Breast epithelium (tissue), 3 donors: ENCODE measurements around the gene SUCLG2.

Experiments
- POLR2A ChIP-seq: fragments of 450-650 bp; IDR thresholded peaks from one replicate; pipeline ENCODE4 v1.6.1; 2016; ENCODE audit warnings: antibody characterized with exemption, mild to moderate bottlenecking, moderate library complexity
- TF ChIP-seq, protein P1 (sequence below), 3 donors: fragments of 450-650 bp; IDR thresholded peaks; one replicate each; pipeline ENCODE4 v1.5.1; 2016 to 2017; ENCODE audit warnings: antibody characterized with exemption in 3 of 3, mild to moderate bottlenecking in 3 of 3, moderate library complexity in 3 of 3

DNA sequence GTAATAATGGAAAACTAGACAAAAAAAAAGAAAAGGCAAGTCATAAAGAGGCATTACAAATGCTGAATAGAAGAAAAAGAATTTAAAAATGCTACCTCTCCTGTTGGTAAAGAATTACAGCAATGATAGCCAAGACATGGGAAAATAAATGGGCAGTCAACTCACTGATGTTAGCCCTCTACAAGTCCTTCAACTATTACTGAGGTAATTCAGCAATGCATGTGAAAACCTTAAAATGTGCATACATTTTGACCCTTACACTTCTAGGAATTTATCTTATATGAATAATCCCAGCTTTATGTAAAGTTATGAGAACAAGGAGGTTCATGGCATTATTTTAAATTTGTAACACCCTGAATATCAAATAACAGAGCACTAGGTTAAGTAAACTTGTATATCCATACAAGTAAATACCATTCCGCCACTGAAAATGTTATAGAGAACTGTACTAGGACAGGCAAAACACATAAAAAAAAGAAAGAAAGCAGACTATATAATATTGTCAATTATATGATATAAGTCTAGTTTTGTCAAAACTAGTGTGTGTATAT, 166.8 kb downstream of the SUCLG2 start:
- TF ChIP-seq POLR2A = no peak
- TF ChIP-seq, protein P1, sequence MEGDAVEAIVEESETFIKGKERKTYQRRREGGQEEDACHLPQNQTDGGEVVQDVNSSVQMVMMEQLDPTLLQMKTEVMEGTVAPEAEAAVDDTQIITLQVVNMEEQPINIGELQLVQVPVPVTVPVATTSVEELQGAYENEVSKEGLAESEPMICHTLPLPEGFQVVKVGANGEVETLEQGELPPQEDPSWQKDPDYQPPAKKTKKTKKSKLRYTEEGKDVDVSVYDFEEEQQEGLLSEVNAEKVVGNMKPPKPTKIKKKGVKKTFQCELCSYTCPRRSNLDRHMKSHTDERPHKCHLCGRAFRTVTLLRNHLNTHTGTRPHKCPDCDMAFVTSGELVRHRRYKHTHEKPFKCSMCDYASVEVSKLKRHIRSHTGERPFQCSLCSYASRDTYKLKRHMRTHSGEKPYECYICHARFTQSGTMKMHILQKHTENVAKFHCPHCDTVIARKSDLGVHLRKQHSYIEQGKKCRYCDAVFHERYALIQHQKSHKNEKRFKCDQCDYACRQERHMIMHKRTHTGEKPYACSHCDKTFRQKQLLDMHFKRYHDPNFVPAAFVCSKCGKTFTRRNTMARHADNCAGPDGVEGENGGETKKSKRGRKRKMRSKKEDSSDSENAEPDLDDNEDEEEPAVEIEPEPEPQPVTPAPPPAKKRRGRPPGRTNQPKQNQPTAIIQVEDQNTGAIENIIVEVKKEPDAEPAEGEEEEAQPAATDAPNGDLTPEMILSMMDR (IDR thresholded peaks at IDR 0.05) = no peak
